Activated CD8-positive, alpha-beta memory T cell treated with anti-CD3 and anti-CD28 coated beads for 24 hours (primary cell): ENCODE results near the gene OSMR.
"Not testable (repeated sequence)": the region's sequence is repeated elsewhere in the genome, so short reads cannot be mapped to it uniquely, and the experiment has no call there.

Source experiments
- DNase-seq: peaks from one replicate; pipeline ENCODE4 v3.0.0-alpha.2; 2020

OSMR gene

GRCh38 chr5:38831909-38832308 lies 13.9 kb upstream of the OSMR start:
- no peak for DNase-seq

GRCh38 chr5:38832810-38833209 lies 13.0 kb upstream of the OSMR start:
- no peak for DNase-seq

- no peak for DNase-seq
These were observed 9.9 kb upstream of the OSMR start for GRCh38 chr5:38835887-38836286.

- DNase-seq: no peak
These were observed 8.4 kb upstream of the OSMR start for GRCh38 chr5:38837416-38837815.

GRCh38 chr5:38837932-38838331 lies 7.9 kb upstream of the OSMR start:
- no peak for DNase-seq

- DNase-seq: no peak
These were observed 2.1 kb upstream of the OSMR start for GRCh38 chr5:38843665-38844064.

GRCh38 chr5:38846379-38847011 lies 683 bp downstream of the OSMR start:
- DNase-seq: no peak

GRCh38 chr5:38847559-38848347 lies 1.9 kb downstream of the OSMR start:
- no peak for DNase-seq

- DNase-seq: no peak
These were observed 2.8 kb downstream of the OSMR start for GRCh38 chr5:38848637-38849036.

GRCh38 chr5:38851640-38852039 lies 5.8 kb downstream of the OSMR start:
- not testable (repeated sequence) for DNase-seq

GRCh38 chr5:38853753-38854470 lies 8.1 kb downstream of the OSMR start:
- DNase-seq: no peak

- DNase-seq: no peak
These were observed 9.1 kb downstream of the OSMR start for GRCh38 chr5:38854907-38855306.

- DNase-seq: no peak
These were observed 10.8 kb downstream of the OSMR start for GRCh38 chr5:38856660-38857059.

GRCh38 chr5:38858839-38859238 lies 13.0 kb downstream of the OSMR start:
- no peak for DNase-seq

- not testable (repeated sequence) for DNase-seq
These were observed 16.4 kb downstream of the OSMR start for GRCh38 chr5:38861986-38862770.

- no peak for DNase-seq
These were observed 20.7 kb downstream of the OSMR start for GRCh38 chr5:38866362-38867031.

GRCh38 chr5:38867032-38867398 lies 21.2 kb downstream of the OSMR start:
- no peak for DNase-seq

- DNase-seq: no peak
These were observed 21.6 kb downstream of the OSMR start for GRCh38 chr5:38867416-38867815.

- no peak for DNase-seq
These were observed 24.8 kb downstream of the OSMR start for GRCh38 chr5:38870595-38870994.

- DNase-seq: no peak
These were observed 25.3 kb downstream of the OSMR start for GRCh38 chr5:38871058-38871605.

GRCh38 chr5:38871790-38872551 lies 26.2 kb downstream of the OSMR start:
- no peak for DNase-seq

GRCh38 chr5:38872826-38873225 lies 27.0 kb downstream of the OSMR start:
- DNase-seq: no peak
